ENCODE results near the gene CEP89. TPM values are rescaled to one million over a fixed set of nuclear protein-coding genes. Genes with fewer than 3 reads are reported as not detected.

CEP89 gene
- total RNA-seq, 1 experiment from 2014 or later = 21.1 TPM

GRCh38 chr19:32909257-32909656 lies 62.5 kb downstream of the CEP89 start (continued):
- TF ChIP-seq MLX (CRISPR knock-in tag; IDR thresholded peaks at IDR 0.05) = no peak
- no peak for TF ChIP-seq RORB (CRISPR knock-in tag; IDR thresholded peaks at IDR 0.05)
- TF ChIP-seq ELF4 (CRISPR knock-in tag; IDR thresholded peaks at IDR 0.05; ENCODE audit: low read depth) = no peak
- no peak for TF ChIP-seq GRHL2 (CRISPR knock-in tag; IDR thresholded peaks at IDR 0.05; ENCODE audit: insufficient replicate concordance, severe bottlenecking)
- TF ChIP-seq AFF4 (CRISPR knock-in tag; IDR thresholded peaks at IDR 0.05; ENCODE audit: borderline replicate concordance) = no peak
- no peak for TF ChIP-seq ARID4B (CRISPR knock-in tag; IDR thresholded peaks at IDR 0.05; ENCODE audit: borderline replicate concordance)
- TF ChIP-seq ATF6 (CRISPR knock-in tag; IDR thresholded peaks at IDR 0.05) = no peak
- no peak for TF ChIP-seq RELA (CRISPR knock-in tag; IDR thresholded peaks at IDR 0.05; ENCODE audit: borderline replicate concordance)
- TF ChIP-seq ZNF396 (CRISPR knock-in tag; IDR thresholded peaks at IDR 0.05; ENCODE audit: borderline replicate concordance) = no peak
- no peak for TF ChIP-seq CREM (CRISPR knock-in tag; IDR thresholded peaks at IDR 0.05)
- no peak for TF ChIP-seq FOXK1 (CRISPR knock-in tag; IDR thresholded peaks at IDR 0.05)

GRCh38 chr19:32908641-32909190 lies 63.0 kb downstream of the CEP89 start:
- DNase-seq (ENCODE audit: low spot score) (no peak), ATAC-seq (no peak)
- no peak overlapping the region for H3K4me3 Mint-ChIP-seq
- H3K4me1 Mint-ChIP-seq = no peaks in the 10 kb centered on the region
- H3K27me3 Mint-ChIP-seq (ENCODE audit: low read depth) = no peaks in the 10 kb centered on the region
- POLR2A ChIA-PET = interaction anchor here (0.6 kb wide), 1 partner anchor 117 kb away, joined by 3 read pairs; no protein-coding TSS in a partner anchor
- H3K9me3 Mint-ChIP-seq = no peaks in the 10 kb centered on the region
- H3K36me3 Mint-ChIP-seq = no peaks in the 10 kb centered on the region
- CTCF ChIA-PET = no interaction called here
- H3K27ac Mint-ChIP-seq = no peak overlapping the region
- TF ChIP-seq GABPB1 (CRISPR knock-in tag; IDR thresholded peaks at IDR 0.05) (no peak), HMGXB4 (CRISPR knock-in tag; IDR thresholded peaks at IDR 0.05) (no peak), ZNF219 (CRISPR knock-in tag; IDR thresholded peaks at IDR 0.05; ENCODE audit: borderline replicate concordance) (no peak), FOXK1 (CRISPR knock-in tag; IDR thresholded peaks at IDR 0.05) (no peak), ATF3 (CRISPR knock-in tag; conservative IDR thresholded peaks at IDR 0.05) (no peak), HMGA2 (CRISPR knock-in tag; IDR thresholded peaks at IDR 0.05) (no peak), FOXJ3 (CRISPR knock-in tag; IDR thresholded peaks at IDR 0.05; ENCODE audit: borderline replicate concordance) (no peak), ARID4B (CRISPR knock-in tag; IDR thresholded peaks at IDR 0.05; ENCODE audit: borderline replicate concordance) (no peak)
